ENCODE measurements around the gene VASH2.
A peak's percentile ranks its signal among the peaks of the same experiment; 100 is the strongest.
"Not testable (repeated sequence)": the region's sequence is repeated elsewhere in the genome, so short reads cannot be mapped to it uniquely, and the experiment has no call there.

VASH2 gene

GRCh38 chr1:212950243-212951125, at the start of gene VASH2:
TSS of gene VASH2 (plus strand) at chr1:212950541. CDS start at chr1:212951543, 1,002 bp downstream.
- Histone ChIP-seq H3K9me3 (ENCODE audit: severe bottlenecking) (no peaks in the 10 kb centered on the region), H3K4me3 (ENCODE audit: low read depth, low read length) (peak within 1 kb of the TSS; percentile 87), H3K36me3 (peaks cover 17% of the 10 kb centered on the region), H3K27ac (peak within 1 kb of the TSS; percentile 61), H3K27me3 (ENCODE audit: insufficient read depth, low read depth, severe bottlenecking) (no peaks in the 10 kb centered on the region)
- DNase-seq, result peak; percentile 96
- peak; percentile 28; the same call in 1 of the 2 replicates for TF ChIP-seq CTCF (IDR thresholded peaks at IDR 0.05; ENCODE audit: low read depth, low read length)

GRCh38 chr1:212901290-212901689, 49.1 kb upstream of the VASH2 start:
- no peak for TF ChIP-seq CTCF (IDR thresholded peaks at IDR 0.05; ENCODE audit: low read depth, low read length)

GRCh38 chr1:212902054-212902453, 48.3 kb upstream of the VASH2 start:
- Histone ChIP-seq H3K27me3 (ENCODE audit: insufficient read depth, low read depth, severe bottlenecking) (no peaks in the 10 kb centered on the region), H3K27ac (no peak overlapping the region), H3K36me3 (peaks cover 31% of the 10 kb centered on the region), H3K4me3 (ENCODE audit: low read depth, low read length) (no peak overlapping the region), H3K9me3 (ENCODE audit: severe bottlenecking) (peaks cover 21% of the 10 kb centered on the region)
- DNase-seq, result no peak
- no peak for TF ChIP-seq CTCF (IDR thresholded peaks at IDR 0.05; ENCODE audit: low read depth, low read length)

More at GRCh38 chr1:212901290-212901689, 49.1 kb upstream of the VASH2 start:
- no peak for DNase-seq
- Histone ChIP-seq H3K27ac (no peak overlapping the region), H3K4me3 (ENCODE audit: low read depth, low read length) (no peak overlapping the region), H3K9me3 (ENCODE audit: severe bottlenecking) (peaks cover 21% of the 10 kb centered on the region), H3K36me3 (peaks cover 35% of the 10 kb centered on the region), H3K27me3 (ENCODE audit: insufficient read depth, low read depth, severe bottlenecking) (no peaks in the 10 kb centered on the region)

GRCh38 chr1:212903664-212904063, 46.7 kb upstream of the VASH2 start:
- no peak overlapping the region for H3K4me3 ChIP-seq (ENCODE audit: low read depth, low read length)
- DNase-seq, result no peak
- no peak overlapping the region for H3K27ac ChIP-seq
- H3K36me3 ChIP-seq, result peaks cover 15% of the 10 kb centered on the region
- peaks cover 21% of the 10 kb centered on the region for H3K9me3 ChIP-seq (ENCODE audit: severe bottlenecking)
- no peaks in the 10 kb centered on the region for H3K27me3 ChIP-seq (ENCODE audit: insufficient read depth, low read depth, severe bottlenecking)
- TF ChIP-seq CTCF (IDR thresholded peaks at IDR 0.05; ENCODE audit: low read depth, low read length), result no peak

GRCh38 chr1:212908071-212908470, 42.3 kb upstream of the VASH2 start:
- H3K9me3 ChIP-seq (ENCODE audit: severe bottlenecking); H3K27me3 ChIP-seq (ENCODE audit: insufficient read depth, low read depth, severe bottlenecking); H3K36me3 ChIP-seq; H3K27ac ChIP-seq; DNase-seq; H3K4me3 ChIP-seq (ENCODE audit: low read depth, low read length): not testable (repeated sequence)

GRCh38 chr1:212908971-212909370, 41.4 kb upstream of the VASH2 start:
- H3K27me3 ChIP-seq (ENCODE audit: insufficient read depth, low read depth, severe bottlenecking), result no peaks in the 10 kb centered on the region
- H3K4me3 ChIP-seq (ENCODE audit: low read depth, low read length), result no peak overlapping the region
- no peak overlapping the region for H3K27ac ChIP-seq
- no peaks in the 10 kb centered on the region for H3K36me3 ChIP-seq
- H3K9me3 ChIP-seq (ENCODE audit: severe bottlenecking), result peaks cover 6% of the 10 kb centered on the region
- no peak for DNase-seq
- TF ChIP-seq CTCF (IDR thresholded peaks at IDR 0.05; ENCODE audit: low read depth, low read length), result no peak
